Hematopoietic multipotent progenitor cell treated with erythropoietin and hydrocortisone succinate and interleukin-3 and kit ligand, for 8 days (in vitro differentiated cells): ENCODE measurements around the gene SCN8A.

Experiments used
- DNase-seq: peaks from one replicate; pipeline ENCODE4 v3.0.0-alpha.2; 2015

Gene SCN8A

DNA sequence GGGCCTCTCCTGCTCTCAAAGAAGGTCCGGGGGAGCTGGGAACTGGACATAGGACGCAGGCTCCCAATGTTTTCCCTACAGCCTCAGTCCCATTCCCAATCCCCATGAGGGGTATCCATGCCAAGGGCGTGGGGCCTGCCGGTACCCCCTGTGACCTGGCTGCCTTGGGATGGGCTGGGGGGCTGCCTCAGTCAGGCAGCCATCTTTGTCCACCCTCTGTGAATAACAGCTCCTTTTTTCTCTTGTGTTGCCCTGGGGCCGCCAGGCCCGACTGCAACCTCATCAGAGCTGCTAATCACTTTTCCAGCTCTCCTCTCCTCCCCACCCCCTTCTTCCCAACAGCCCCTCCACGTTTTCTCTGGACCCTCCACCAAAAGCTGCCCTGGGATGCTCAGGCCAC is 246.3 kb downstream of the SCN8A start:
- DNase-seq = no peak

DNA sequence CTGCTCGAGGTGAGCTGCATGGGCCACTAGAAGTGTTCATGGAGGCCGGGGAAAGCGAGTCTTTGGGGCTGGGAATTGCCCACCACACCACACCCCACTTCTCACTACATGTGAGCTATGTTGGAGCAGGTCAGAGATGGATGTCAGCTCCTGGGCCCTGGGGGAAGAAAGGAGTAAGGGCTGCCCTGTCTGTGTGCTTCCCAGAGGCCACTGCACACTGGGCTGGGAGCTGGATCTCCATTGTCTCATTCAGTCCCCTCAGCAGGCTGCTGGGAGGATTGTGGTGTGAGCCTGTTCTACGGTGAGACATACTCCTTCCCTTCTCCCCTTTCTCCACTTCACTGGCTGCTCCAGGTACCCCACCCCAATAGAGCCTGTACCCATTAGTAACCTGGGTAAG is 247.0 kb downstream of the SCN8A start:
- no peak for DNase-seq

DNA sequence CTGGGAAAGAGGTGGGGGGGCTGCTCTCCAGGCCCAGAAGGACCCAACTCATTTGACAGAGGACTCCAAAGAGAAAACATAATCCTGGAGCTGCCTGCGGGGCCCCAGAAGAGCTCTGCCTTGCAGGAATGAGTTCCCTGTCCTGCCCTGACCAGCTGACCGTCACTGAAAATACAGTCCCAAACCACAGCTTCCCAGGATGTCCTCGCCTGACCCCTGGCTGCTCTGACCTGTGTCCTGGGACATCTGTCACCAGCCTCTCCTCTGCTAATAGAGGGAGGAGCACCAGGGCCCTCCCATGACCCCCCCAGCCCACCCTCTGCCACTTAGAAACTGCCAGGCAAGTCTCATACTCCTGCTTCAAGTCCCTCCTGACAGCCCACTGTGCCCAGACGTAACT is 247.7 kb downstream of the SCN8A start:
- no peak for DNase-seq

DNA sequence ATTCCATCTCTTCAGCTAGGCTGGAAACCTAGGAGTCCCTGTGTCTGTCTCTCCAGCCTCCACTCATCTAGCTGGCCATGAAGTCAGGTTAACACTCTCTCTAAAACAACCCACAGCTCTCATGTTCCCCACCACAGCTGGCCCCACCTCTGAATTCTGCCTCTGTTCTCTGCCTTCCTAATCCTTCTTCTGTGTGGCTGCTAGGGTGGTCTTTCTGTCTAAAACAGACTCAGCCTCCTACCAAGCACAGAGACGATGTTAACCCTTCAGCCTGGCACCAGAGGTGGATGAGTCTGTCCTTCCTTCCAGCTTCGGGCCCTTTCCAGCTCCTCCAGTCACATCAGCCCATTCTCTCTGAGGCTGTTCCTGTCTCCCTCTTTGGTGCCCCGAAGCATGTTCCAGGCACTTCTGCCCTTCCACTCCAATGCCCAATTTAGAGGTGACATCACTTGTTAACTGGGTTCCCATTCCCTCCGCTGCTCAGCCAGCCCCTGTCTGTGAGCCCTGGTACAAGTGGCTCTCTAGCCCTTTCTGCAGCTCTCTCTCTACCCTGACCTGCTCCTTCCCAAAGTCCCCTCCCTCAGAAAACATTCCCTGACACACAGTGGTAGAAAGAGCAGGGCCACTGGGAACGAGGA is 248.4 kb downstream of the SCN8A start:
- no peak for DNase-seq

DNA sequence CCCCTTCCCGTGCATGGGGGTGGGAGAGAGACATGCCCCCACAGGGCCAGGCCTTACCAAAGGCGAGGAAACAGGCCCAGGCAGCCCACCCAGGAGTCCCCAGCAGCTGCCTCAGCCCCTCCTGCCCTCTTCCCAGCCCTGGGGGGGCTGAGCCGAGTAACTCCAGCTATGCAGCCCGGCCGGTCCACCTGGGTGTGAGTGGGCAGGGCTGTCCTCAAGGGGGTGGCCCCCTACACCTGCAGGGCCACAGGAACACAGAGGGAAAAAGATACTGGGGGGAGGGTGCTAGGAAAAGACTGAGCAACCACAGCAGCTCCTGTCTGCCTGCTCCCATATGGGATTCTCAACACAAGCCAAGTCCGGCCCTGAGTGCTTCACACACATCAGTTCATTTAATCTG is 249.9 kb downstream of the SCN8A start:
- DNase-seq = no peak

DNA sequence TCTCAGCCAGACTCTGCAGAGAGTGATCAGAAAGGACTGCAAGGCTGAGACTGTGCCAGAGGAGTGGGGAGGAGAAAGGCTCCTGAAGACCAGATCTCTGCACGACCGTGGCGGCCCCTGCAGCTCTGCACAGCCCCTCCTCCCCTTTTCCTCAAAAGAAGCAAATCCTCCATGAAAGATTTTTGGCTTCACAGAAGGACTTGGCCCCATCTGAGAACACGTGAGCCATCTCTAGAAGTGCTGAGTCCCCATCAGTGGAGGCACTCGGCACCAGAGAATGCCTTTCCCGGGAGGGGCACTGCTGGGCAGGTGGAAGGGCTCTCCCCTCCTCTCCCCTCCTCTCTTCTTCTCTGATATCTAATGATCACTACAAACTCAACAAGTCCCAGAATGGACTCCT is 250.7 kb downstream of the SCN8A start:
- DNase-seq = no peak

DNA sequence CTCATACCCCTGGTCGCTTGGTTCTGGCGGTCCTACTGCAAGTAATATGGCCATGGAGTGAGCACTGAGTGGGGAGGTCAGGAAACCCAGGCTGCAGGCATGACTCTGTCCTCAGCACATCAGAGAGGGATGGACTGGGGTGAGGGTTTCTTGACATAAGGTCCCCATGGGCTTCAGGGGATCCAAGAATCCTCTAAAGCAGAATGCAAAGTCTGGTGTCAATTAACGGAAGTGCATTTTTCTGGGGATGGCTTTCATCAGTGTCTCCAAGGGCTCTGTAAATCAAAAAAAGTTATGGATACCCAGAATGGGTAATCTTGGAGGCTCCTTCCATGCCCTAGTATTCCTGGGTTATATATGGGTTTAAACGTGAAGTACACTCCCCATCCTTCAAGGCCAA is 253.8 kb downstream of the SCN8A start:
- no peak for DNase-seq

DNA sequence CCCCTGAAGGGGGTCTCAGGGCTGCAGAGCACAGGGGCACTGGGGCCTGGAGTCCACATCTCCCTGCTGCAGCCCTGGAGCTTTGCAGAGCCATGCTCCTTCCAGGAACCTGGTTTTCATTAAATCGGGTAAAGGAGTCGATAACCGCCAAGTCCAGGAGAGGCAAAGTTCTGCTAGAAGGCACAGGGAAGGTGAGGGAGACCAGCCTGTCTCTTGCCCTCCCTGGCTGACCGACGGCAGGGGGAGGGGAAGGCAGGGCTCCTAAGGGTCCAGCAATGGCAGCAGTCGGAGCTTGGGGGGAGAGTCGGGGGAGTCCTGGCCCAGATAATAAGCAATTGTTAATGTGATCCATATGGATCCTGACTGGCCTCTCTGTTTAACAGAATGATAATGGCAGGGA is 254.4 kb downstream of the SCN8A start:
- no peak for DNase-seq

DNA sequence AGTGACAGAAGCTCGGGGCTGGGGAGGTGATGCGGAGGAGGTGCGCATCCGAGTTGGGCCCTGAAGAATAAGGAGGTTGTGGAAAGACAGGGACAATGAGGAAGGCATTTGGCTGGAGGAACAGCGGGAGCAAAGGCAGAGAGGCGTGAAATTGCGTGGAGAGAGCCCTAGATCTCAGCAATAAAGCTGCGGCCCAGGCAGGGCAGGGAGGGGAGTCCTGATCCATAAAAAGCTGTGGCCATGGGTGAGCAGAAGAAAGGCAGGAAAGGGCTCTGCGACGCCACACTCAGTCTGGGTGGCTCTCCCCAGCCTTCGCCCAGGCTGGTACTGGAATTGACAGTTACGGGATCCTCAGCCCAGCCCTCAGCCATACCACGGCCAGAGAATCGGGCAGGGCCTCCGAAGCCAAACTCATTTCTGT is 255.2 kb downstream of the SCN8A start:
- DNase-seq = no peak

DNA sequence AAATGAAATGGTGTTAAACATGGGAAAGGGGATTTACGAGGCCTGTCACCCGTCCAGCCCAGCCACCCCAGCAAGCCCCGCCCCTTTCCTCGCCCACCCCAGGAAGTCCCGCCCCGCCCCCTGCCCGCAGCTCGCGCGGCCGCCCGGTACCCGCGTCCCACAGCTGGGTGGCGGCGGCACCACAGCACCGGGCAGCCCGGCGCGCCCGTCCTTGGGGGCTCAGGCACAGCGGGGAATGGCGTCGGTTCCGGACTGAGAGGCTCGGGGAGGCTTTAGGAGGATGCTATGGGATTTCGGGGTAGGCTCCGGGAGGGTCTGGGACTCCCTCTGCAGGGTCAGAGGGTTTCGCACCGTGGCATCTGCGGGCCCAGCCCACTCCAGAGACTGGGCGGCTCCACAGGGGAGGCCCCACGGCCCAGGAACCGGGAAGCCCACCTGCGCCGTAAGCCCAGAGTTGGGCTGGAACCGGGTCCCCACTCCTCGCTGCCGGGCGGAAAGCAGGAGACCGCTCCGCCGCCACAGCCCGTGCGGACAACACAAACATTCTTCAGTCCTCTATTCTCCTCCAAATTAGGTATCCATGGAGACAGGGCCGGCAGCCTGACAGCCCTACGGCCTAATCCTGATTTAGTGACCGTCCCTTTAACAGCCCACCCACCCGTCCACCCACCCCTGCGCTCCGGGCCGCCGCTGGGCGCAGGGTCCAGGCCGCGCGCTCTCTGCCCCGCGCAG is 256.0 kb downstream of the SCN8A start:
- no peak for DNase-seq

DNA sequence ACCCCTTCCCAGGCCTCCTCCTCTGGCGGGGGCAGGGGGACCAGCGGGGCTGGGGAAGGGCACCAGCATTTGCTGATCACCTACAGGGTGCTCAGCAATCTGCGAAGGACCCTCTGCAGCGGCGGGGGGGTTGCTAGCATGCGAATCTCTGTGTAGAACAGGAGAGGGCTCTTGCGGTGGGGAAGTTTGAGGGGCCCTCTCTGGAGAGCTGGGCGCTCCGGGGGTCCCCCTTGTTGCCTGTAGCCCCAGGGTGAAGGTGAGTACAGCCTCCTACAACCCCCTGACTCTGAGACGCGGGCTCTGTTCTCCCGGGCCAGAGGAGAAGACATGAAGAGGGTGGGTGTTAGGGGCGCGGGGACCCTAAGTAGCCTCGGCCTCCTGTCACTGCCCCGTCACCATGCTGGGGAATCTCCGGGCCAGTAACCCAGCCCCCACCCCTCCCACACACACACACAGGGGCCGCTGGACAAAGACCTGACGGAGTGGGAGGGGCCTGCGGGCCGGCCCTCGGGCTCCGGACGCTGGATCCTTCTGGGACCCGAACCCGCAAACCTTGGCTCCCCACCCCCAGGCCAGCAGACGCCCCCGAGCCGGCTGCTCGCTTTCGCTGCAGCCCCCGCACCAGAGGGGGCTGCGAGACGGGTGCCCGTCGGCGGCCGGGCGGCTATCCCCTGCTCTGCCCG is 256.8 kb downstream of the SCN8A start:
- DNase-seq = no peak

DNA sequence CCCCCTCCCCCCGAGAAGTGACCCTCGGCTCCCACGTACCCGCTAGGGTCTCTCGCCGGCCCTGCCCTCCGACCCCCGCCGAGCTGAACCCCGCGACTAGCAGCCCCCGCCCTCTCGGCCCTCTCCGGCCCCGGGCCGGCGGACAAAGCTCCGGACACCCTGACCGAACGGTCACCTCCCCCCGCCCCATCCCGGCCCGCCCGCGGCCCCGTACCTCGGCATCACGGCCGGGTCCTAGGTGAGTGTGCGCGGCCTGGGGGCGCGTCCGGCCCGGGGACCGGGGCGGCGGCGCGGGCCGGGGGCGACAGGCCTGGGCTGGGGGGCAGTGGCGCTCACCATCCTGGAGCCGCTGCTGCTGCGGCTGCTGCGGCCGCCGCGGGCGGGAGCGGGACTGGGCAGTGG is 257.3 kb downstream of the SCN8A start, which contains the start of gene FIGNL2:
Gene FIGNL2 (minus strand): TSS at position 393 of the 402 bp plus-strand sequence. CDS start 26,305 bp downstream, outside the sequence.
- DNase-seq = no peak

DNA sequence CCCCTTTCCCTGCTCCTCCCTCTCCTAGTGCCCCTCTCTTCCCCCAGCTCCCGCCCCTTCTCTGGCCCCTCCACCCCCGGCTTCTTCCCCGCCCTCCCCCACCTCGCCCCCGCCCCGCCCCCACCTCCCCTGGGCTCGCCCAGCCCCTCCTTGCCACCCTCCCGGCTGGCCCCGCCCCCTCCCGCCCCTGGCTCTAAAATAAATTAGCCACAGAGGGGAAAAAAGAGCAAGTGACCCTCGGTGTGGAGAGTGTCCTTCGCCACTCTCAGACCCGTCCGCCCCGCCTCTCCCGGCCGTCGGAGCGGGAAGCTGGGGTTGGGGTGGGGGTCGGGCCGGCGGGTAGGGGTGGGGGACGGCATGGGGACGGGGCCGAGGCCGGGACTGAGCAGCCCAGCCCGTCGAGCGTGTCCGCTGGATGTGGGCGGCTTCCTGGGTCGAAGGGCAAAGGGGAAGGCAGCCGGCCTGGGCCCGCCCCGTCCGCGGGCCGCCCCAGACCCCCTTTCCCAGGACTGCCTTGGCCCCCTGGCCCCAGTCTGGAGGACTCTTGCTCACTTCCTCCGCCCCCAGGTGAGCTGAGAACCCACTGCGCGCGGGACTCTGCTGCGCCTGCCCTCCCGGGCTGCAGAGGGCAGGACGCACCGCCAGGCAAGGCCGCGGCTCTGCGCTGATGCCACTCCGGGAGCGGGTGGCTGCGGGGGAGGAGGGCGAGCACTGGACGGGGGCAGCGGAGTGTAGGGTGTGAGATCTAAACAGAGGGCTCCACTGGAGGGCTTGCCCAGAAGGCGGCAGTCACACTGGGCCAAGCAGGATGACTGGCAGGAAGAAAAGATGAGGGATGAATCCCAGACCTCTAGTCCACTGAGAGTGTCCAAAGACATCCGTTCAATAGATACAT is 258.1 kb downstream of the SCN8A start:
- DNase-seq = no peak

DNA sequence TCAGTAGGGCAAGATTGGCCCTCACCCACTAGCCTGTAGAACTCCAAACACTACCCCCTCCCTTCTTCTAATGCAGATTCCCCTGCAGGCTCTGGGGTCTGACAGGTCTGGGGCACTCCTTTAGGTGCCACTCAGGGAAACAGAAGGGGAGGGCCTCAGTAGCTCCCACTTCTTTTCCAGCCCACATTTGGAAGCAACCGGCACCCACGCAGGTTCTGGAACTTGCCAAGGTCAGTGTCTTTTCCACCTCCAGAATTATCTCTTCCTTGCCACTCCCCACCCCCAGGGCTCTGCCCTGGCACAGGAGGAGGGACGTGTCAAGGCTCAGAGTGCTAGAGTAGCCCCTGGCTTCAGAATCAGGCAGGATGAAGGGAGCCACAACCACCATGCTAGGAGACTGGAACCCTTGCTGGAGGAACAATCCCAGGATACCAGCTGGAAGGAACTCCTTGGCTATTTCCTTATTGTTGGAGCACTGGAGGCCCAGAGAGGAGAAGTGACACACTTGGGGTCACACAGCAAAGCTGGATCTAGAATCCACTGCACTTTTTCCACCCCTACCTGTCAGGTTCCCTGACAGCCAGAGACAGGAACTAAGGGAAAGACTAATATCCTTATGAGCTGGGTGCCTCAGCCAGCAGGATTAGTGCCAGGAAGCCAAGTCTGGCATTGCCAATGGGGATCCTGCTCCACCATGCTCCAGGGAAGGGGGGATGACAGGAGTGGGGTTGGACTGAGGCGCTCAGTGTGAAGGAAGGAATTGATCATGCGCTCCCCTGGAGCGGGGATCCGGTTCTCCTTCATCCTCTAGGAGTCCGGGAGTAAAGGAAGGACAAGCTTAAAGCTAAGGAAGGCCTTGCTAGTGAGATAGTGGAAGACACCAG is 259.3 kb downstream of the SCN8A start:
- no peak for DNase-seq

DNA sequence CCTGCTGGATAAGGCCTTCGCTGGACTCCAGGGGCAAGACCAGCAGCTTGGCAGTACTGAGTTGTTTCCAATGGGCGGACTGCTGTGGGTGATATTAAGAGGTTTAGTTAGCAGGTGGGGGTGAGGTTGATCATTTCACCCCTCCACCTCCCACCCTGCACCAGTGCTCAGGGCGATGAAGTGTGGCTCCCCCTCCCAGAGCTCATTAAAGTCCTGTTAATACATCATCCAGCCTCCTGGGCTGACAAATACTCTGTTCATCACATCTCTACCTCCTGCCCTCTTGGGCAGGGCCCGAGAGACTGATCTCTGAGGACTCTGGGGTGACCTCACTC is 259.9 kb downstream of the SCN8A start:
- no peak for DNase-seq

DNA sequence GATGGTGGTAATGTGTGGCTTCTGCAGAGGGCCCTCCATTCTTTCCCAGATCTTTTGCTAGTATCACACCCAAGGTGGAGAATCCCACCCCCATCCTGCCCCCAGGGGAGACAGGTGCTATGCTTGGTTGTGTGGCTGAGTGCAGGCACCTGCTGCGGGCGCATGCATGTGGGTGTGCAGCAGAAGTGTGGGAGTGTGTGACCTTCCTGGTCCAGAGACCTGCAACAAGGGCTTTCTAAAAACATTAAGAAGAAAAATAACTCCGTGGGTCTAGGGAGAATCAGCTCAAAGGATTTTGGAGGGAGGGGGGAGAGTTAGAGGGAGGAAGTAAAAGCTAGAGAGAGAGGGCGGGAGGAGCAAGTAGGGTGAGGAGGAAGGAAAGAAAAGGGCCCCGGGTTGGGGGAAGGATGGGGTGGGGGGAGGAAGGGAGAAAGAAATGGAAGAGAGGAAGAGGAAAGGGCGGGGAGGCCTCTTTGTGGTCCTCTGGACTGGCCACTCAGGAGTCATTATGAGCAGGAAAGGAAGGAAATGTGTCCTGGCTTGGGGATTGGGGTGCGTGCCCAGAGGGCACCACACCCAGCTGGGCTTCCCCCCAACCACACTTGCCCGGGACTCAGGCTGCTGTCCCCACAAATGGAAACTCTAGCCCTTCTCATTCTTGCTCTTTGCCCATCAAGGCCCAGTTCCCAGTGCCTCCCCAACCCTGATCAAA is 260.5 kb downstream of the SCN8A start:
- no peak for DNase-seq

DNA sequence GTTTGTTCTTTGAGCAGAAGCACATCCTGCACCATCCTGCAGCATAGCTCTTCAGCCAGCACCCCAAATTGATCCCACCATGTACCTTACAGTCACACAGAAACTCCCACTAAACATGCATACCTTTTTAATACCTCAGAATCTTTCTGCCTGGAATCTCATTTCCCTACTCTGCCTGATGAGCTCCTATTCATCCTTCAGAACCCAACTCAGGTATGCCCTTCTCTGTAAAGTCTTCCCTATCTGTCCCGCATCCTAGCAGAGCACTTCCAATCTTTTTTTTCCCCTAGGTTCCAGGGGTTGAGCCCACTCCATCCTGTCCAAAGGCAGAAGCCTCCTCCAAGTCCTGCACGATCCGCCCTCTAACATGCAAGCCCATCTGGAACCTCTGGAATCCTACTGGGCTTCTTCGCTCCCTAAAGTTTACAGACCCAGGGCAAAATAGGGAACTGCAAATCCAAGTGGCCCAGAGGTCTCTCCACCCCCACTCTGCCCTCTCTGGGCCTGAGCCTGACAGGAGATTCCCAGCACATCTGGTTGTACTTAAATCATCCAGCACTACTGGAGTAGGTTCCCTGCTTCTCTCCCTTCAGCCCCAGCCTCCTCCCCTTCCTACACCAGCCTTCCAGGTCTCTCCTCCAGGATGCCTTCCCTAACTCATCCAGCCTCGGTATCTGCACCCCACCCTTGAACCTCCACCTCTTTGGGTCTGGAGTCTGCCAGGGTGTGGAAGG is 261.5 kb downstream of the SCN8A start:
- no peak for DNase-seq

DNA sequence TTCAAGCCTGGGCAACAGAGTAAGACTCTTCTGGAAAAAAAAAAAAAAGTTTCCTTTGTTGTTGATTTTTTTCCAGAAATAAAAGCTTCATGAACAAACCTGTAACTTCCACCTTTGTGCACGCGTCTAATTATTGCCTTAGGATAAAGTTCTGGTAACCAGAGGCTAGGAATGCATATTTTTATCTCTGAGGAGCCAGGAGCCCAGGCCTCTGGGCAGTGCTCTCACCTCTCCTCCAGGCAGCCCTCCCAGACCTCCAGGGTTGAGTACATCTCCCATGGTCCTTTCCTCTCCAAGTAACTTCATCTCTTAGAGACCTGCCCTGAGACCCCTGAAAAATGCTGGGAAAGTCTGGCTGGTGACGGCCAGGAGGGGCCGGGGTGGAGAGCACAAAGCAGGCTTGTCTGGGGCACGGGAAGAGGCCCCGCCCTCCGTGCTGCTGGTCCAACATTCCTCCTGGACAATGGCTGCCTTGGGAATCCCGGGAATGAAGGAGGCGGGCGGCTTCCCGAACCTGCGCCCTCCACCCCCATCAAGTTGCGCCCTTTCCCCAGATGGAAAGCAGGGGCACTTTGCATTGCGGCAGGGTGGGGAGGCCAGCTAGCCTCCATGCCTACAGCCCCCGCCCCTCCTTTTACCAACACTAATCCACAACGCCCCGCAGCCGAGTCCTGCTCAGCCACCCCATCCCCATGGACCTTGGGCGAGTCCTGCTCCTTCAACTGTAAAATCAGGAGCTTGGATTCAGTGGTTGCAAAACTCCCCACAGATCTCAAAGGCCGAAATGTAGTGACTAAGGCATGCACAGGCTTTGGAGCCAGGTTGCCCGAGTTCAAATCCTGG is 264.8 kb downstream of the SCN8A start:
- no peak for DNase-seq

DNA sequence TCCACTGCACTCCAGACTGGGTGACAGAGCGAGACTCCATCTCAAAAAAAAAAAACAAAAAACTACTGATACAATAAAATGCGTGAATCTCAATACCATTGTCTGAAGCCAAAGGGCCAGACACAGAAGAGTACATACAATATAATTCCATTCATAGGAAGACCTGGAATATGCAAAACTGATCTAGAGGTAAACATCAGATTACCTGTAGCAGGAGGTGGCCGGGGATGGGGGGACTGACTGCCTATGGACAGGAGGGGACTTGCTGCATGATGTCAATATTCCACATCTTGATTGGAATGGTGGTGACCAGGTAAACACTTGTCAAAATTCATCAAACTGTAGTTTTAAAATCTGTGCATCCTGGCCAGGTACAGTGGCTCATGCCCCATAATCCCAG is 270.0 kb downstream of the SCN8A start:
- DNase-seq = no peak
